ENCODE results near the gene MSANTD1.

MSANTD1 gene

DNA sequence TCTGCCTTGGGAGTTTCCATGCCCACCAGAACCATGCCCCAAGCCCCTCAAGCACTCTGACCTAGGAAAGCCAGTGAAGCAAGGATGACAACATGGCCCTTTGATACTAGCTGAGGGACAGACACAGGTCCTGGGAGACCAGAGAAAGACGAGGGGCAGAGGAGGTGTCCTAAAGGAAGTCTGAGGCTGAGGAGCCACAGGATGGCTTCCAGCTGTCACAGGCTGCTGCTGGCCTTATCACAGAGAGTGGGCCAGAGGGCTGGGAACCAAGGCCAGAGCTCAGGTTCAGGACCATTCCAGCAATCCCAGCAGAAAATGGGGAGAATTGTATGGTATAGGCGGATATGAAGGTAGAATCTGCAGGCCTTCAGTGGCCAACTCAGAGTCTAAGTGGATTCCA, 31.7 kb upstream of the MSANTD1 start:
- DNase-seq (ENCODE audit: low spot score) (peak; percentile 18), ATAC-seq (ENCODE audit: low read depth) (no peak)
- peaks cover 68% of the 10 kb centered on the region for H3K36me3 ChIP-seq (ENCODE audit: low read depth)

DNA sequence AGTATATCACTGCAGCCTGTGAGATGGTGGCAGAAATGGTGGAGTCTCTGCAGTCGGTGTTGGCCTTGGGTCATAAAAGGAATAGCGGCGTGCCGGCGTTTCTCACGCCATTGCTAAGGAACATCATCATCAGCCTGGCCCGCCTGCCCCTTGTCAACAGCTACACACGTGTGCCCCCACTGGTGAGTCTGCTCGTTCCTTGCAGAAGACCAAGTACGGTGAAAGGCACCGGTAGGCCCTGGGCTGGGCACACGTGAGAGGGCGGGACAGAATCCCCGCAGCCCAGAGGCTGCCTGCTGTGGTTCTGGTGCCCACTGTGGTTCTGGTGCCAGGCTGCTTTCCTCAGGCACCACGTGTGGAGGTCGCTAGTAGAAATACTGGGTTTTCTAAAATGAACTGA, 31.2 kb upstream of the MSANTD1 start:
- no peak for ATAC-seq (ENCODE audit: low read depth)
- Histone ChIP-seq H3K4me3 (ENCODE audit: severe bottlenecking) (no peak overlapping the region), H3K27ac (ENCODE audit: poor library complexity, severe bottlenecking) (no peak overlapping the region), H3K4me1 (ENCODE audit: insufficient read depth, poor library complexity, severe bottlenecking) (no peaks in the 10 kb centered on the region), H3K27me3 (ENCODE audit: insufficient read depth, poor library complexity, severe bottlenecking) (no peaks in the 10 kb centered on the region), H3K36me3 (ENCODE audit: low read depth) (peaks cover 63% of the 10 kb centered on the region), H3K9me3 (ENCODE audit: severe bottlenecking) (no peaks in the 10 kb centered on the region)
- TF ChIP-seq, protein P1, sequence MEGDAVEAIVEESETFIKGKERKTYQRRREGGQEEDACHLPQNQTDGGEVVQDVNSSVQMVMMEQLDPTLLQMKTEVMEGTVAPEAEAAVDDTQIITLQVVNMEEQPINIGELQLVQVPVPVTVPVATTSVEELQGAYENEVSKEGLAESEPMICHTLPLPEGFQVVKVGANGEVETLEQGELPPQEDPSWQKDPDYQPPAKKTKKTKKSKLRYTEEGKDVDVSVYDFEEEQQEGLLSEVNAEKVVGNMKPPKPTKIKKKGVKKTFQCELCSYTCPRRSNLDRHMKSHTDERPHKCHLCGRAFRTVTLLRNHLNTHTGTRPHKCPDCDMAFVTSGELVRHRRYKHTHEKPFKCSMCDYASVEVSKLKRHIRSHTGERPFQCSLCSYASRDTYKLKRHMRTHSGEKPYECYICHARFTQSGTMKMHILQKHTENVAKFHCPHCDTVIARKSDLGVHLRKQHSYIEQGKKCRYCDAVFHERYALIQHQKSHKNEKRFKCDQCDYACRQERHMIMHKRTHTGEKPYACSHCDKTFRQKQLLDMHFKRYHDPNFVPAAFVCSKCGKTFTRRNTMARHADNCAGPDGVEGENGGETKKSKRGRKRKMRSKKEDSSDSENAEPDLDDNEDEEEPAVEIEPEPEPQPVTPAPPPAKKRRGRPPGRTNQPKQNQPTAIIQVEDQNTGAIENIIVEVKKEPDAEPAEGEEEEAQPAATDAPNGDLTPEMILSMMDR (IDR thresholded peaks at IDR 0.05; ENCODE audit: poor library complexity, severe bottlenecking) = no peak
- peak; percentile 37 for DNase-seq (ENCODE audit: low spot score)

More for the DNA sequence above, 31.7 kb upstream of the MSANTD1 start:
- Histone ChIP-seq H3K4me1 (ENCODE audit: insufficient read depth, poor library complexity, severe bottlenecking) (no peaks in the 10 kb centered on the region), H3K27me3 (ENCODE audit: insufficient read depth, poor library complexity, severe bottlenecking) (no peaks in the 10 kb centered on the region), H3K9me3 (ENCODE audit: severe bottlenecking) (no peaks in the 10 kb centered on the region), H3K4me3 (ENCODE audit: severe bottlenecking) (no peak overlapping the region), H3K27ac (ENCODE audit: poor library complexity, severe bottlenecking) (no peak overlapping the region)
- TF ChIP-seq, protein P1 (IDR thresholded peaks at IDR 0.05; ENCODE audit: poor library complexity, severe bottlenecking) = no peak

DNA sequence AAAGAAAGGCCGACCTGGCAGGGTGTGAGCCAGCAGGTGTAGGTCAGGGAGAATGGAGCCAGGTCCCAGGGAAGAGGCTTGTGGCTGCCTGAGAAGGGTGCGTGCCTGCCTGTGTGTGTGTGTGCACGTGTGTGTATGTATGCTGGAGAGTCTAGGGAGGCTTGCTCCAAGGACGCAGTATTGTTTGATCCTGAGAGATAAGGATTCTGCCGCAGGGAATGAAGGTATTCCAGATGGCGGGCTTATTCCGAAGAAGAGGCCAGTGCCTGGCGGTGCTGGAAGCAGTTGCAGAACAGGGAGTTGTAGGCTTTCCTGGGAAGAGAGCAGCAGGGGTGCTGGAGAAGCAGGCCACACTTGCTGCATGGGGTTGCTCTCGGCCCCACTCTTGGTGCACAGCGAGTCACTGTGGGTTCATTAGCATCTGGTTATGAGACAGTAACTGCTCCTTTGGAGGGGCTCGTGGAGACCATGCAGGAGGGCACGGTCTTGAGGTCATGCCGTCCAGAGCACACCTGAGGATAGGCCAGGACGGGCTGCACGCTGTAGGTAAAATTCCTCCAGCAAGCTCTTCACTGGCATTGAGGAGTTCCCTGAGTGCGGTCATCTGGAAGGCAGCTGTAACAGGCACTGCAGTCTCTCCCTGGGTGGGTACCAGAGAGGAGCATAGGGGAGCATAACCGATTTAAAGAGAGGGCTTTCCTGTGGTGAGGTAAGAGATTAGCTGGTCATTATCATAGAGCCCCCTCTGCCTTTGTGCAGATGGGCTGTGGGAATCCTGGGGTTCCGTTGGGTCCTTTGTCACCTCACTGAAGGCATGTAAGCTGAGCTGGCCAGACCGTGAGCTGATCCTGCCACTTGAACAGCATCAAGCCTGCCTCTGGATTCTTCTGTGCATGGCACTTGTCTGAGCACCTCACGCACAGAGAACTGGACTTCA, 29.9 kb upstream of the MSANTD1 start:
- DNase-seq (ENCODE audit: low spot score) (peak; percentile 26), ATAC-seq (ENCODE audit: low read depth) (no peak)
- Histone ChIP-seq H3K36me3 (ENCODE audit: low read depth) (peaks cover 50% of the 10 kb centered on the region), H3K27ac (ENCODE audit: poor library complexity, severe bottlenecking) (no peak overlapping the region), H3K4me1 (ENCODE audit: insufficient read depth, poor library complexity, severe bottlenecking) (no peaks in the 10 kb centered on the region), H3K9me3 (ENCODE audit: severe bottlenecking) (no peaks in the 10 kb centered on the region), H3K27me3 (ENCODE audit: insufficient read depth, poor library complexity, severe bottlenecking) (no peaks in the 10 kb centered on the region), H3K4me3 (ENCODE audit: severe bottlenecking) (no peak overlapping the region)
- TF ChIP-seq, protein P1 (IDR thresholded peaks at IDR 0.05; ENCODE audit: poor library complexity, severe bottlenecking) = no peak

DNA sequence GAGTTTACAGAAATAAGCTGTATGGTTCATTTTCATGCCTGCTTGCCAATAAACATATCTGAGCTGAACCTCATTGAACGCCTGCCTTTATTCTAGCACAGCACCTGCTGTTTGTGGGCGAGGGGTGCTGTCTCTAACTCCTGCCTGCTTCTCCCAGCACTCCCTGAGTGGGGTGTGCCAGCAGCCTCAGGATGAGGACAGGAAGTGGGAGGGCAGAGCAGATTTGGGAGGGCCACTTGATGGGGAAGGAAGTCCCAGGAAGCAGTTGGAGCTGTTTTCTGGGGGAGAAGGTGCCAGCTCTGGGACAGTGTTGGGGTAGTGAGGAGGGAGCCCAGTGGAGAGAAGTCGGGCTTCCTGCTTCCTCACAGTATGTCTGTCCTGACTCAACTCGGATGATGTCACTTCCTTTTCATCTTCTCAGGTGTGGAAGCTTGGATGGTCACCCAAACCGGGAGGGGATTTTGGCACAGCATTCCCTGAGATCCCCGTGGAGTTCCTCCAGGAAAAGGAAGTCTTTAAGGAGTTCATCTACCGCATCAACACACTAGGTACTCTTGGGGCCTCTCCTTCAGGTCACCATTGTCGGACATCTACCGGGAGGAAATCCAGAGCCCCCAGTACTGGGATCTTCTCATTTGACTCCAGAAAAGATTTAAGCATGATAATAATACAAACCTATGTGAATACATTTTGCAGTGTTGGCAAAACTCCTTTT, 29.0 kb upstream of the MSANTD1 start:
- Histone ChIP-seq H3K27me3 (ENCODE audit: insufficient read depth, poor library complexity, severe bottlenecking) (no peaks in the 10 kb centered on the region), H3K4me3 (ENCODE audit: severe bottlenecking) (no peak overlapping the region), H3K4me1 (ENCODE audit: insufficient read depth, poor library complexity, severe bottlenecking) (no peaks in the 10 kb centered on the region), H3K27ac (ENCODE audit: poor library complexity, severe bottlenecking) (no peak overlapping the region), H3K9me3 (ENCODE audit: severe bottlenecking) (no peaks in the 10 kb centered on the region), H3K36me3 (ENCODE audit: low read depth) (peaks cover 44% of the 10 kb centered on the region)
- ATAC-seq (ENCODE audit: low read depth) (no peak), DNase-seq (ENCODE audit: low spot score) (peak; percentile 35)
- TF ChIP-seq, protein P1 (IDR thresholded peaks at IDR 0.05; ENCODE audit: poor library complexity, severe bottlenecking) = no peak

Measured in RWPE2 (cell line).